ENCODE data around the gene INPP5J. TPM values are rescaled to one million over a fixed set of nuclear protein-coding genes. Genes with fewer than 3 reads are reported as not detected.

The INPP5J gene
- total RNA-seq, 4 donors from 2014 or later = 0.26 to 3.2 (median 2.5) TPM

DNA sequence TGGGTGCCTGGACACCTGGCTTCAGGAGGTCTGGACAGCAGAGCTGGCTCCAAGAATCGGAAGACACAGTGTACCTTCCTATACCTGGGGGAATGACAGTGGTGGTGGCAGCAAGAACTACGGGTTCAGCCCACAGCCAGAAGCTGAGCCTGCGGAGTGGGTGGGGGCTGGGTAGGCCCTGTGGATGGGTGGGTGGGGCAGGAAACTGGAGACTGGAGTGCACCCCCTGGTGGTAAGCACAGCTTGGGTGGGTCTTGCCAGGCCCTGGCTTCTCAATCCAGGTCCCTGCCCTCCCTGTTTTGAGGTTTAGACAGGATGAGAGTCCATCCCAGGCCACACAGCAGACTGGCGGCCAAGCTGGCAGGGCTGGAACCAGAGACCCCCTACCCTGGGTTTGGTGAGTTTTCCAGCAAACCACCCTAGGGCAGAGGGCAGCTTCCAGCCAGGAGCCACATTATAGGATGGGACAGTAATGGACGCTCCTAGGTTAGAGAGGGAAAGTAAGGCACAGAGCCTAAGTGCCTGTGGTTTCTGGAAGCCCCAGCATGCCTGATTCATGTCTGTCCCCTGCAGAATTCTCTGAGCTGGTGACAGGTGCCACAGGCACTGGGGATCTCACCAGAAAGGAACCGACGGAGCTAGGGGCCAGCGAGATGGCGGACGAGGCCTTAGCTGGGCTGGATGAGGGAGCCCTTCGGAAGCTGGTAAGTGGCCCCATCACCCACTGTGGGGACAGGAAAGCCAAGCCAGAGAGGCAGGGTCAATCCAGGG is 40.0 kb upstream of the INPP5J start:
- WGBS = 71% methylated on average over 10 of the region's 11 CpGs
- peak overlapping the region; percentile 76 for H3K4me3 ChIP-seq
- peaks cover 4% of the 10 kb centered on the region for H3K36me3 ChIP-seq
- no peak for TF ChIP-seq POLR2AphosphoS5 (IDR thresholded peaks at IDR 0.05)
- TF ChIP-seq, protein P1, sequence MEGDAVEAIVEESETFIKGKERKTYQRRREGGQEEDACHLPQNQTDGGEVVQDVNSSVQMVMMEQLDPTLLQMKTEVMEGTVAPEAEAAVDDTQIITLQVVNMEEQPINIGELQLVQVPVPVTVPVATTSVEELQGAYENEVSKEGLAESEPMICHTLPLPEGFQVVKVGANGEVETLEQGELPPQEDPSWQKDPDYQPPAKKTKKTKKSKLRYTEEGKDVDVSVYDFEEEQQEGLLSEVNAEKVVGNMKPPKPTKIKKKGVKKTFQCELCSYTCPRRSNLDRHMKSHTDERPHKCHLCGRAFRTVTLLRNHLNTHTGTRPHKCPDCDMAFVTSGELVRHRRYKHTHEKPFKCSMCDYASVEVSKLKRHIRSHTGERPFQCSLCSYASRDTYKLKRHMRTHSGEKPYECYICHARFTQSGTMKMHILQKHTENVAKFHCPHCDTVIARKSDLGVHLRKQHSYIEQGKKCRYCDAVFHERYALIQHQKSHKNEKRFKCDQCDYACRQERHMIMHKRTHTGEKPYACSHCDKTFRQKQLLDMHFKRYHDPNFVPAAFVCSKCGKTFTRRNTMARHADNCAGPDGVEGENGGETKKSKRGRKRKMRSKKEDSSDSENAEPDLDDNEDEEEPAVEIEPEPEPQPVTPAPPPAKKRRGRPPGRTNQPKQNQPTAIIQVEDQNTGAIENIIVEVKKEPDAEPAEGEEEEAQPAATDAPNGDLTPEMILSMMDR (IDR thresholded peaks at IDR 0.05) = peak in 1 of 2 donors; percentile 53
- peak overlapping the region; percentile 86 for H3K27ac ChIP-seq
- no peaks in the 10 kb centered on the region for H3K9me3 ChIP-seq
- H3K4me1 ChIP-seq = peaks cover 66% of the 10 kb centered on the region
- no peaks in the 10 kb centered on the region for H3K27me3 ChIP-seq
- DNase-seq (ENCODE audit: low spot score in 2 of 2) = peak; percentile 82 to 84

DNA sequence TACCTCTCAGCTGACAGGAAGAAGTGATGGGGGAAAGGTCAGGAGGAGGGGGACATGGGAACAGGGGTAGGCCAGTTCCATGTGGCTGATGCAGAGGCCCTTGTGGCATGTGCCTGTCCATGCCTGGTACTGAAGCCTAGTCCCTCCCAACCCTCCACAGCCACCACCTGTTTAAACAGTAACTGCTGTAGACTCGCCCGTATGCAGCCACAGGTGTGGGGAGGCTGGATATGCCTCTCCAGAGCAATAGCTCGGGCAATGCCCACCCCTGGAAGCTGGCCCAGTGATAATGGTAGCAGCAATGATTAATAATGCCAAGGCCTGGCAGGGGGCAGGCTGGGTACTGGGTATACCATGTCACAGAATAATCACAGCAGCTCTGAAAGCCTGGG is 39.4 kb upstream of the INPP5J start:
- DNase-seq (ENCODE audit: low spot score in 2 of 2) = no peak
- Histone ChIP-seq H3K4me3 (peak overlapping the region; percentile 76), H3K27me3 (no peaks in the 10 kb centered on the region), H3K27ac (no peak overlapping the region), H3K9me3 (no peaks in the 10 kb centered on the region), H3K4me1 (peaks cover 66% of the 10 kb centered on the region), H3K36me3 (peaks cover 9% of the 10 kb centered on the region)
- TF ChIP-seq, protein P1 (IDR thresholded peaks at IDR 0.05) = no peak
- TF ChIP-seq EP300 (IDR thresholded peaks at IDR 0.05) = no peak
- TF ChIP-seq POLR2AphosphoS5 (IDR thresholded peaks at IDR 0.05) = no peak
- TF ChIP-seq POLR2A (IDR thresholded peaks at IDR 0.05) = no peak
- WGBS = 51% methylated on average over 3 of the region's 3 CpGs

DNA sequence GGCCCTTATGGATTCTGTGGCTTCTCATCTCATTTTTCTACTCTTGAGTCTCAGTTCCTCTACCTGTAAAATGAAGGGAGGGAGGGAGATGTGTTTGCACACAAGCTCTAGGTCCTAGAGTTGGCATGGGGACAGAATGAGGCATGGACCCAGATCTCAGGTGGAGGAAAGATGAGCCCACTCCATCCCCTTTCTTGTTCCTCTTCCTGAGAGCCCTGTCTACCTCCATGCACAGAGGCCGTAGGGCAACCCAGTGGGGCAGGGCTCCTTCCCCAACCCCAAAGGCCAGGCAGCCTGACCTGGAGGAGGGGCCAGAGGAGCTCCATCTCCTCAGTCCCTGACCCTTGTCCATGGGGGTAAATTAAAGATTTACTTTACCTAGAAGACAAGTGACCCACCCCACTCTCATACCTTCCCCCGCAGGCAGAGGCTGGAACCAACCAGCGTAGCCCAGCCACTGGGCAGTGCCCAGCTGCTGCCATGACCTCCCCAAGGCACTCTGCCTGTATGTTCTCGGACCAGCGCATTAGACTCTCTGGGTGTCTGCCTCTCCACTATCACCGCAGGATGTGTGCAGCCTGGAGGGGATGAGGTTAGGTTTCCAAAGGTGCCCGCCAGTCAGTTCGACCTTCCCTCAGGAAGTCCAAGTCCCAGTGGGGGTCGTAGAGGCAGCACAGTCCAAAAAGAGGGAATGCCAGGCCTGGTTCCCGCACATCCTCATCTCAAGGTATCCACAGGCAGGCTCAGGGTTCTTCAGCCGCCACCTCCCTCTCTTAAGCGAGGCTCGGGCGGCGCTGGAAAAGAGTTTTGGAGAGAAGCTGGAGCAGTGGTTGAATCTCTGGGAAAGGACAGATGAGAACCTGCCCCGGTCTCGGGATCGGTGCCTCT is 38.6 kb upstream of the INPP5J start:
- 6% methylated on average over 14 of the region's 18 CpGs for WGBS
- no peak for DNase-seq (ENCODE audit: low spot score in 2 of 2)
- H3K36me3 ChIP-seq = peaks cover 17% of the 10 kb centered on the region
- no peaks in the 10 kb centered on the region for H3K9me3 ChIP-seq
- H3K27ac ChIP-seq = peak overlapping the region; percentile 94
- peaks cover 66% of the 10 kb centered on the region for H3K4me1 ChIP-seq
- H3K27me3 ChIP-seq = no peaks in the 10 kb centered on the region
- TF ChIP-seq POLR2AphosphoS5 (IDR thresholded peaks at IDR 0.05) (no peak), EP300 (IDR thresholded peaks at IDR 0.05) (no peak), POLR2A (IDR thresholded peaks at IDR 0.05) (no peak)
- TF ChIP-seq, protein P1 (IDR thresholded peaks at IDR 0.05) = no peak
- H3K4me3 ChIP-seq = peak overlapping the region; percentile 76

DNA sequence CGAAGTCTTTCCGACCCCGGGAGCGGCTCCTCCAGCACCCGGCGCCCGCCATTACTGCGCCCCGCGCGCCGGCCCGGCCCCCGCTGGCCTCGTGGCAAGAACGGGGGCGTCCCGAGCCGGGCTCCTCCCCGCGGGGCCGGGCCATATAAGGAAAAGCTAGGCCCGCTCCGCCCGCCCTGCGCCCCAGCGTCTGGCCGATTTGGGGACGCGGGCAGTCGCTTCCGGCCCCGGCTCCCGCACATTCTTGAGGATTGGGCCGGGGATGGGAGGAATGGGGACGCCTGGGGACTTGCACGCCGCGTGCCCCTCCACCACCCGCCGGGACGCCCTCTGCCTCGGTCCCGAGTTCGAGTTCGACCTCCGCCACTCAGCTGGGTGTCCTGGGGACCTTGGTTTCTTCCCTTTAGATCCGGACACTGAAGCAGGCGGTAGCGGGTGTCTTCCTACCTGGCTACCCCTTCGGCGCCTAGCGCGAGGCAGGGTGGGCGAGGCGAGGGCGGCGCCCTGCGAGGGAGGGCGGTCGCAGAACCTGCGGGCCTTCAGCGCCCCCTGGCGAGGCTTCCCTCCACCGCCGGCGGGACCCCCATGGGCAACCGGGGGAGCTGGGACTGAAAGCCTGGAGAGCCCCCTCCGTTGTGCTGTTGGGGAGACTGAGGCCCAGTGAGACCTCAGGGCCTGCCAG is 37.8 kb upstream of the INPP5J start:
- Histone ChIP-seq H3K27me3 (no peaks in the 10 kb centered on the region), H3K4me1 (peaks cover 69% of the 10 kb centered on the region), H3K27ac (peak overlapping the region; percentile 94), H3K9me3 (no peaks in the 10 kb centered on the region), H3K36me3 (peaks cover 25% of the 10 kb centered on the region), H3K4me3 (peak overlapping the region; percentile 76)
- WGBS = under 1% methylated on average over 37 of the region's 69 CpGs
- TF ChIP-seq EP300 (IDR thresholded peaks at IDR 0.05) = no peak
- TF ChIP-seq, protein P1 (IDR thresholded peaks at IDR 0.05) = peak; percentile 57 to 86
- TF ChIP-seq POLR2AphosphoS5 (IDR thresholded peaks at IDR 0.05) = peak in 1 of 3 donors; percentile 83
- TF ChIP-seq POLR2A (IDR thresholded peaks at IDR 0.05) = peak in 1 of 2 donors; percentile 66
- peak; percentile 93 to 96 for DNase-seq (ENCODE audit: low spot score in 2 of 2)
